Measurements from ENCODE around the gene MMP12.
"Not testable (repeated sequence)": the region's sequence is repeated elsewhere in the genome, so short reads cannot be mapped to it uniquely, and the experiment has no call there.

MMP12 gene

GRCh38 chr11:102912482-102912830 is 37.7 kb upstream of the MMP12 start:
- TF ChIP-seq CTCF (IDR thresholded peaks at IDR 0.05) = no peak
- intact Hi-C loops (cut with DNase I; ENCODE audit: low total_unique reads) = no loop called here
- Histone ChIP-seq H3K4me3 (no peak overlapping the region), H3K27me3 (no peaks in the 10 kb centered on the region), H3K4me1 (no peaks in the 10 kb centered on the region), H3K9me3 (no peaks in the 10 kb centered on the region), H3K36me3 (no peaks in the 10 kb centered on the region), H3K27ac (no peak overlapping the region)
- no peak for DNase-seq

GRCh38 chr11:102911758-102912481 is 37.1 kb upstream of the MMP12 start:
- TF ChIP-seq CTCF (IDR thresholded peaks at IDR 0.05) = no peak
- H3K4me3 ChIP-seq = no peak overlapping the region
- no peaks in the 10 kb centered on the region for H3K36me3 ChIP-seq
- H3K27me3 ChIP-seq = no peaks in the 10 kb centered on the region
- no peak for DNase-seq
- no peak overlapping the region for H3K27ac ChIP-seq
- intact Hi-C loops (cut with DNase I; ENCODE audit: low total_unique reads) = no loop called here
- no peaks in the 10 kb centered on the region for H3K4me1 ChIP-seq
- no peaks in the 10 kb centered on the region for H3K9me3 ChIP-seq

- H3K36me3 ChIP-seq; DNase-seq; H3K4me3 ChIP-seq; H3K4me1 ChIP-seq; H3K27me3 ChIP-seq; H3K27ac ChIP-seq; intact Hi-C loops (cut with DNase I; ENCODE audit: low total_unique reads); H3K9me3 ChIP-seq: not testable (repeated sequence)
Observed at GRCh38 chr11:102905848-102906247, 31.1 kb upstream of the MMP12 start.

GRCh38 chr11:102903895-102904294 is 29.1 kb upstream of the MMP12 start:
- H3K9me3 ChIP-seq; H3K27ac ChIP-seq; H3K27me3 ChIP-seq; DNase-seq; H3K4me1 ChIP-seq; intact Hi-C loops (cut with DNase I; ENCODE audit: low total_unique reads); H3K4me3 ChIP-seq; H3K36me3 ChIP-seq: not testable (repeated sequence)

GRCh38 chr11:102900346-102900745 is 25.6 kb upstream of the MMP12 start:
- Histone ChIP-seq H3K36me3 (no peaks in the 10 kb centered on the region), H3K27ac (no peak overlapping the region), H3K4me3 (no peak overlapping the region), H3K27me3 (no peaks in the 10 kb centered on the region), H3K4me1 (no peaks in the 10 kb centered on the region), H3K9me3 (no peaks in the 10 kb centered on the region)
- no peak for DNase-seq
- TF ChIP-seq CTCF (IDR thresholded peaks at IDR 0.05) = no peak
- intact Hi-C loops (cut with DNase I; ENCODE audit: low total_unique reads) = no loop called here

GRCh38 chr11:102891736-102892135 is 17.0 kb upstream of the MMP12 start:
- Histone ChIP-seq H3K4me3 (no peak overlapping the region), H3K9me3 (no peaks in the 10 kb centered on the region), H3K27me3 (no peaks in the 10 kb centered on the region), H3K36me3 (no peaks in the 10 kb centered on the region), H3K4me1 (peaks cover 0 to 3% (median 1%) of the 10 kb centered on the region in 4 donors), H3K27ac (no peak overlapping the region)
- no peak for TF ChIP-seq CTCF (IDR thresholded peaks at IDR 0.05)
- intact Hi-C loops (cut with DNase I; ENCODE audit: low total_unique reads) = no loop called here
- DNase-seq = no peak

GRCh38 chr11:102886999-102887398 is 12.2 kb upstream of the MMP12 start:
- H3K27ac ChIP-seq = no peak overlapping the region
- no peaks in the 10 kb centered on the region for H3K27me3 ChIP-seq
- TF ChIP-seq CTCF (IDR thresholded peaks at IDR 0.05) = no peak
- intact Hi-C loops (cut with DNase I; ENCODE audit: low total_unique reads) = no loop called here
- H3K4me1 ChIP-seq = peaks cover 0 to 3% (median 2%) of the 10 kb centered on the region in 4 donors
- no peak overlapping the region for H3K4me3 ChIP-seq
- no peaks in the 10 kb centered on the region for H3K36me3 ChIP-seq
- no peak for DNase-seq
- H3K9me3 ChIP-seq = no peaks in the 10 kb centered on the region
